ENCODE data around the gene LSMEM2.
A peak's percentile ranks its signal among the peaks of the same experiment; 100 is the strongest.

Gene LSMEM2

GRCh38 chr3:50245831-50246516 is 32.9 kb upstream of the LSMEM2 start:
- peaks cover 76% of the 10 kb centered on the region for H3K79me2 ChIP-seq (ENCODE audit: insufficient read depth, low read length)
- peak; percentile 99 for TF ChIP-seq CTCF (IDR thresholded peaks at IDR 0.05; ENCODE audit: insufficient read depth, low read length, poor library complexity, severe bottlenecking)
- TF ChIP-seq EZH2phosphoT487 (conservative IDR thresholded peaks at IDR 0.05; ENCODE audit: low read length): no peak
- no peaks in the 10 kb centered on the region for H4K20me1 ChIP-seq (ENCODE audit: low read depth, low read length)
- peak overlapping the region; percentile 14 for H3K4me3 ChIP-seq (ENCODE audit: insufficient read depth, low read length, poor library complexity, severe bottlenecking)
- H3K9me3 ChIP-seq (ENCODE audit: insufficient read depth, low read length): no peaks in the 10 kb centered on the region
- no peaks in the 10 kb centered on the region for H3K9me2 ChIP-seq (replicated peaks; ENCODE audit: insufficient read depth, low read length)
- peak overlapping the region; percentile 33 for H3K27ac ChIP-seq (ENCODE audit: low read depth, low read length)
- H3K27me3 ChIP-seq (ENCODE audit: low read length): no peaks in the 10 kb centered on the region
- no peaks in the 10 kb centered on the region for H3K36me3 ChIP-seq (ENCODE audit: low read length)
- H2AFZ ChIP-seq (ENCODE audit: low read depth, low read length, severe bottlenecking): no peak overlapping the region
- H3K9ac ChIP-seq (ENCODE audit: low read length): peak overlapping the region; percentile 44
- peaks cover 10% of the 10 kb centered on the region for H3F3A ChIP-seq (ENCODE audit: insufficient read depth)
- H3K4me2 ChIP-seq (ENCODE audit: low read depth, low read length, poor library complexity, severe bottlenecking): peak overlapping the region; percentile 48

GRCh38 chr3:50246517-50246954 is 32.4 kb upstream of the LSMEM2 start:
- peak overlapping the region; percentile 44 for H3K9ac ChIP-seq (ENCODE audit: low read length)
- TF ChIP-seq CTCF (IDR thresholded peaks at IDR 0.05; ENCODE audit: insufficient read depth, low read length, poor library complexity, severe bottlenecking): peak; percentile 19
- TF ChIP-seq EZH2phosphoT487 (conservative IDR thresholded peaks at IDR 0.05; ENCODE audit: low read length): no peak
- no peak overlapping the region for H3K4me3 ChIP-seq (ENCODE audit: insufficient read depth, low read length, poor library complexity, severe bottlenecking)
- no peaks in the 10 kb centered on the region for H3K36me3 ChIP-seq (ENCODE audit: low read length)
- no peaks in the 10 kb centered on the region for H3K9me2 ChIP-seq (replicated peaks; ENCODE audit: insufficient read depth, low read length)
- no peaks in the 10 kb centered on the region for H3K9me3 ChIP-seq (ENCODE audit: insufficient read depth, low read length)
- no peaks in the 10 kb centered on the region for H3K27me3 ChIP-seq (ENCODE audit: low read length)
- H3K4me2 ChIP-seq (ENCODE audit: low read depth, low read length, poor library complexity, severe bottlenecking): peak overlapping the region; percentile 48
- peaks cover 10% of the 10 kb centered on the region for H3F3A ChIP-seq (ENCODE audit: insufficient read depth)
- H3K79me2 ChIP-seq (ENCODE audit: insufficient read depth, low read length): peaks cover 75% of the 10 kb centered on the region
- H3K27ac ChIP-seq (ENCODE audit: low read depth, low read length): no peak overlapping the region
- H2AFZ ChIP-seq (ENCODE audit: low read depth, low read length, severe bottlenecking): no peak overlapping the region
- no peaks in the 10 kb centered on the region for H4K20me1 ChIP-seq (ENCODE audit: low read depth, low read length)

- no peak for TF ChIP-seq EZH2phosphoT487 (conservative IDR thresholded peaks at IDR 0.05; ENCODE audit: low read length)
- TF ChIP-seq CTCF (IDR thresholded peaks at IDR 0.05; ENCODE audit: insufficient read depth, low read length, poor library complexity, severe bottlenecking): no peak
- no peaks in the 10 kb centered on the region for H3K9me2 ChIP-seq (replicated peaks; ENCODE audit: insufficient read depth, low read length)
- H3K9me3 ChIP-seq (ENCODE audit: insufficient read depth, low read length): no peaks in the 10 kb centered on the region
- no peaks in the 10 kb centered on the region for H3K27me3 ChIP-seq (ENCODE audit: low read length)
- H3K27ac ChIP-seq (ENCODE audit: low read depth, low read length): no peak overlapping the region
- H4K20me1 ChIP-seq (ENCODE audit: low read depth, low read length): no peaks in the 10 kb centered on the region
- H3F3A ChIP-seq (ENCODE audit: insufficient read depth): peaks cover 3% of the 10 kb centered on the region; the same call in 1 of the 2 replicates
- no peak overlapping the region for H3K4me3 ChIP-seq (ENCODE audit: insufficient read depth, low read length, poor library complexity, severe bottlenecking)
- no peak overlapping the region for H2AFZ ChIP-seq (ENCODE audit: low read depth, low read length, severe bottlenecking)
- H3K79me2 ChIP-seq (ENCODE audit: insufficient read depth, low read length): peaks cover 58% of the 10 kb centered on the region
- no peak overlapping the region for H3K9ac ChIP-seq (ENCODE audit: low read length)
- no peaks in the 10 kb centered on the region for H3K36me3 ChIP-seq (ENCODE audit: low read length)
- no peak overlapping the region for H3K4me2 ChIP-seq (ENCODE audit: low read depth, low read length, poor library complexity, severe bottlenecking)
Observed at GRCh38 chr3:50248387-50248786, 30.5 kb upstream of the LSMEM2 start.
